Skeletal muscle tissue (tissue), 4 donors: ENCODE data around the gene PCNT. TPM values are rescaled to one million over a fixed set of nuclear protein-coding genes. Genes with fewer than 3 reads are reported as not detected.

Experiments used
- H3K27ac ChIP-seq: one replicate; pipeline ENCODE4 v1.7.0; 2013; ENCODE audit warnings: mild to moderate bottlenecking, low read depth, low read length, inconsistent platforms
- H3K27me3 ChIP-seq, 3 donors: one replicate each; pipeline ENCODE4 v1.7.0; 2013; ENCODE audit warnings: low read length in 3 of 3; ENCODE audit not compliant: control insufficient read depth in 3 of 3, insufficient read depth in 3 of 3
- H3K36me3 ChIP-seq, 3 donors: one replicate each; pipeline ENCODE4 v1.7.0; 2013; ENCODE audit warnings: low read length in 3 of 3; ENCODE audit not compliant: control insufficient read depth in 3 of 3, insufficient read depth in 3 of 3
- H3K4me1 ChIP-seq, 3 donors: one replicate each; pipeline ENCODE4 v1.7.0; 2013; ENCODE audit warnings: low read length in 3 of 3, mild to moderate bottlenecking in 3 of 3; ENCODE audit not compliant: control insufficient read depth in 3 of 3, insufficient read depth in 3 of 3
- H3K4me3 ChIP-seq, 3 donors: one replicate each; pipeline ENCODE4 v1.7.0; 2013; ENCODE audit warnings: low read length in 3 of 3
- H3K9ac ChIP-seq, 3 donors: one replicate each; pipeline ENCODE4 v1.7.0; 2013; ENCODE audit warnings: low read length in 3 of 3, mild to moderate bottlenecking in 3 of 3, moderate library complexity in 2 of 3, low read depth in 1 of 3
- H3K9me3 ChIP-seq, 3 donors: one replicate each; pipeline ENCODE4 v1.7.0; 2013; ENCODE audit warnings: low read length in 3 of 3; ENCODE audit not compliant: control insufficient read depth in 3 of 3
- total RNA-seq: library from RNA; depleted of rRNA; stranded (reverse); fragments of >200 nt; gene quantifications from one replicate; pipeline ENCODE4 v1.2.3, GENCODE V29; 2014
- donor health status: Osteomylitis.

Gene PCNT
- total RNA-seq, 1 donor from 2014 or later, result 42.8 TPM

GRCh38 chr21:46318464-46318845 is 5.5 kb upstream of the PCNT start:
- no peaks in the 10 kb centered on the region for H3K36me3 ChIP-seq
- no peaks in the 10 kb centered on the region for H3K9me3 ChIP-seq
- H3K27me3 ChIP-seq, result no peaks in the 10 kb centered on the region
- peak overlapping the region in 1 of 3 donors; percentile 25 for H3K9ac ChIP-seq
- no peak overlapping the region for H3K27ac ChIP-seq
- peaks cover 15 to 23% (median 15%) of the 10 kb centered on the region in 3 donors for H3K4me1 ChIP-seq
- no peak overlapping the region for H3K4me3 ChIP-seq

- Histone ChIP-seq H3K27ac (no peak overlapping the region), H3K4me1 (peaks cover 15 to 25% (median 15%) of the 10 kb centered on the region in 3 donors), H3K36me3 (no peaks in the 10 kb centered on the region), H3K9me3 (no peaks in the 10 kb centered on the region), H3K4me3 (no peak overlapping the region), H3K27me3 (no peaks in the 10 kb centered on the region), H3K9ac (no peak overlapping the region)
Observed at GRCh38 chr21:46319186-46319585, 4.8 kb upstream of the PCNT start.

GRCh38 chr21:46320331-46320801 is 3.6 kb upstream of the PCNT start:
- H3K9ac ChIP-seq, result no peak overlapping the region
- H3K27ac ChIP-seq, result no peak overlapping the region
- H3K9me3 ChIP-seq, result no peaks in the 10 kb centered on the region

GRCh38 chr21:46322351-46323226 is 1.4 kb upstream of the PCNT start:
- Histone ChIP-seq H3K27ac (no peak overlapping the region), H3K9ac (peak overlapping the region; percentile 69 to 82 (median 75)), H3K4me3 (peak overlapping the region; percentile 78 to 85 (median 83)), H3K36me3 (peaks cover 0 to 3% (median 2%) of the 10 kb centered on the region in 3 donors), H3K4me1 (peaks cover 20 to 35% (median 23%) of the 10 kb centered on the region in 3 donors), H3K9me3 (no peaks in the 10 kb centered on the region), H3K27me3 (no peaks in the 10 kb centered on the region)

More at GRCh38 chr21:46320331-46320801, 3.6 kb upstream of the PCNT start:
- Histone ChIP-seq H3K36me3 (no peaks in the 10 kb centered on the region), H3K27me3 (no peaks in the 10 kb centered on the region), H3K4me1 (peaks cover 16 to 31% (median 19%) of the 10 kb centered on the region in 3 donors), H3K4me3 (no peak overlapping the region)

GRCh38 chr21:46323227-46323709 is 688 bp upstream of the PCNT start:
- Histone ChIP-seq H3K4me3 (peak overlapping the region; percentile 78 to 85 (median 83)), H3K9me3 (no peaks in the 10 kb centered on the region), H3K4me1 (peaks cover 20 to 35% (median 23%) of the 10 kb centered on the region in 3 donors), H3K9ac (peak overlapping the region; percentile 69 to 82 (median 75)), H3K36me3 (peaks cover 0 to 7% (median 6%) of the 10 kb centered on the region in 3 donors), H3K27me3 (no peaks in the 10 kb centered on the region), H3K27ac (no peak overlapping the region)

GRCh38 chr21:46324390-46325072 is 575 bp downstream of the PCNT start:
- peak overlapping the region; percentile 83 to 97 (median 92) for H3K9ac ChIP-seq
- H3K4me1 ChIP-seq, result peaks cover 20 to 35% (median 23%) of the 10 kb centered on the region in 3 donors
- H3K27me3 ChIP-seq, result no peaks in the 10 kb centered on the region
- H3K36me3 ChIP-seq, result peaks cover 0 to 10% (median 9%) of the 10 kb centered on the region in 3 donors
- H3K9me3 ChIP-seq, result no peaks in the 10 kb centered on the region
- H3K27ac ChIP-seq, result peak overlapping the region; percentile 98
- peak overlapping the region; percentile 82 to 90 (median 89) for H3K4me3 ChIP-seq

GRCh38 chr21:46325073-46325912 is 1.3 kb downstream of the PCNT start:
- peak overlapping the region; percentile 66 to 89 (median 80) for H3K4me3 ChIP-seq
- H3K27me3 ChIP-seq, result no peaks in the 10 kb centered on the region
- peaks cover 3 to 15% (median 14%) of the 10 kb centered on the region in 3 donors for H3K36me3 ChIP-seq
- H3K4me1 ChIP-seq, result peaks cover 20 to 35% (median 23%) of the 10 kb centered on the region in 3 donors
- peak overlapping the region; percentile 58 for H3K27ac ChIP-seq
- H3K9ac ChIP-seq, result peak overlapping the region; percentile 38 to 81 (median 75)
- no peaks in the 10 kb centered on the region for H3K9me3 ChIP-seq

GRCh38 chr21:46326110-46326703 is 2.3 kb downstream of the PCNT start:
- Histone ChIP-seq H3K27ac (no peak overlapping the region), H3K36me3 (peaks cover 3 to 15% (median 14%) of the 10 kb centered on the region in 3 donors), H3K4me1 (peaks cover 20 to 34% (median 23%) of the 10 kb centered on the region in 3 donors), H3K27me3 (no peaks in the 10 kb centered on the region), H3K4me3 (no peak overlapping the region), H3K9ac (peak overlapping the region in 2 of 3 donors; percentile 45 to 75), H3K9me3 (no peaks in the 10 kb centered on the region)

GRCh38 chr21:46327711-46328110 is 3.8 kb downstream of the PCNT start:
- H3K9ac ChIP-seq, result no peak overlapping the region
- peaks cover 6 to 15% (median 14%) of the 10 kb centered on the region in 3 donors for H3K36me3 ChIP-seq
- H3K27me3 ChIP-seq, result no peaks in the 10 kb centered on the region
- H3K27ac ChIP-seq, result no peak overlapping the region
- H3K9me3 ChIP-seq, result no peaks in the 10 kb centered on the region
- no peak overlapping the region for H3K4me3 ChIP-seq
- H3K4me1 ChIP-seq, result peaks cover 12 to 19% (median 15%) of the 10 kb centered on the region in 3 donors
